WTC11 (cell line): ENCODE results near the gene NR3C2. TPM values are rescaled to one million over a fixed set of nuclear protein-coding genes. Genes with fewer than 3 reads are reported as not detected.

Experiments
- ATAC-seq: fragments of 200-7000 bp; cut with Tn5 transposase; 2 replicates; pipeline ENCODE4 v1.10.0; 2021; ENCODE audit warnings: mild to moderate bottlenecking, moderate library complexity
- CTCF ChIA-PET: fragments of 300-600 bp; sonication (Branson Sonifier 250); formaldehyde crosslinking; loops from one replicate; lab custom pipeline; 2021; ENCODE audit warnings: antibody characterized with exemption; lab: Charles Lee
- POLR2A ChIA-PET: fragments of 350-600 bp; sonication (Branson Sonifier 250); formaldehyde crosslinking; loops from one replicate; lab custom pipeline; 2021; ENCODE audit warnings: antibody characterized with exemption; lab: Charles Lee
- DNase-seq: peaks from one replicate; pipeline ENCODE4 v3.0.0; 2021; ENCODE audit warnings: low spot score
- H3K27ac Mint-ChIP-seq: 2 replicates; pipeline ENCODE4 v1.8.0; 2021; ENCODE audit warnings: mixed read lengths
- H3K27me3 Mint-ChIP-seq: 2 replicates; pipeline ENCODE4 v1.8.0; 2021; ENCODE audit warnings: low read depth, mild to moderate bottlenecking, moderate library complexity, mixed read lengths
- H3K36me3 Mint-ChIP-seq: 2 replicates; pipeline ENCODE4 v1.8.0; 2021; ENCODE audit warnings: mixed read lengths
- H3K4me1 Mint-ChIP-seq: 2 replicates; pipeline ENCODE4 v1.8.0; 2022; ENCODE audit warnings: mixed read lengths
- H3K4me3 Mint-ChIP-seq: 2 replicates; pipeline ENCODE4 v1.8.0; 2021; ENCODE audit warnings: mild to moderate bottlenecking, moderate library complexity, mixed read lengths
- H3K9me3 Mint-ChIP-seq: 2 replicates; pipeline ENCODE4 v1.8.0; 2021; ENCODE audit warnings: mixed read lengths
- AFF4 ChIP-seq: sonication (generic); formaldehyde crosslinking; IDR thresholded peaks from 2 replicates; pipeline ENCODE4 v1.8.1; 2023; ENCODE audit warnings: mild to moderate bottlenecking, missing genetic modification reagents, borderline replicate concordance
- ATF2 ChIP-seq: sonication (generic); formaldehyde crosslinking; IDR thresholded peaks from 2 replicates; pipeline ENCODE4 v1.8.1; 2022; ENCODE audit warnings: low read depth, missing genetic modification reagents, borderline replicate concordance
- CREM ChIP-seq: sonication (generic); formaldehyde crosslinking; IDR thresholded peaks from 2 replicates; pipeline ENCODE4 v1.8.1; 2022; ENCODE audit warnings: mild to moderate bottlenecking, missing genetic modification reagents, moderate library complexity
- CTCF ChIP-seq: fragments of 200-600 bp; IDR thresholded peaks from 2 replicates; pipeline ENCODE4 v1.8.0; 2022; ENCODE audit warnings: antibody characterized with exemption
- MYBL2 ChIP-seq: sonication (generic); formaldehyde crosslinking; IDR thresholded peaks from 2 replicates; pipeline ENCODE4 v1.8.1; 2023; ENCODE audit warnings: mild to moderate bottlenecking, moderate library complexity, missing genetic modification reagents
- NFE2L1 ChIP-seq: sonication (generic); formaldehyde crosslinking; IDR thresholded peaks from 2 replicates; pipeline ENCODE4 v1.8.1; 2023; ENCODE audit warnings: missing genetic modification reagents
- NFYB ChIP-seq: sonication (generic); formaldehyde crosslinking; conservative IDR thresholded peaks from 2 replicates; pipeline ENCODE4 v1.8.0; 2022; ENCODE audit warnings: low read depth, missing genetic modification reagents
- NR3C1 ChIP-seq: sonication (generic); formaldehyde crosslinking; conservative IDR thresholded peaks from 2 replicates; pipeline ENCODE4 v1.8.1; 2023; ENCODE audit warnings: low read depth, mild to moderate bottlenecking, missing genetic modification reagents
- OVOL2 ChIP-seq: fragments of 250-450 bp; sonication (Bioruptor Pico); IDR thresholded peaks from 2 replicates; pipeline ENCODE4 v1.9.0; 2021; ENCODE audit warnings: mild to moderate bottlenecking, borderline replicate concordance
- PRRX2 ChIP-seq: fragments of 250-450 bp; sonication (Bioruptor Pico); IDR thresholded peaks from 2 replicates; pipeline ENCODE4 v1.8.0; 2021; ENCODE audit warnings: mild to moderate bottlenecking
- SMAD3 ChIP-seq: sonication (generic); formaldehyde crosslinking; IDR thresholded peaks from 2 replicates; pipeline ENCODE4 v1.8.0; 2022; ENCODE audit warnings: missing genetic modification reagents, mild to moderate bottlenecking, borderline replicate concordance
- TP53 ChIP-seq: sonication (generic); formaldehyde crosslinking; IDR thresholded peaks from 2 replicates; pipeline ENCODE4 v1.8.1; 2023; ENCODE audit warnings: mild to moderate bottlenecking, missing genetic modification reagents
- USF2 ChIP-seq: sonication (generic); formaldehyde crosslinking; IDR thresholded peaks from 2 replicates; pipeline ENCODE4 v1.8.1; 2023; ENCODE audit warnings: mild to moderate bottlenecking, missing genetic modification reagents, moderate library complexity
- ZNF396 ChIP-seq: fragments of 250-450 bp; sonication (Bioruptor Pico); IDR thresholded peaks from 2 replicates; pipeline ENCODE4 v1.8.0; 2021; ENCODE audit warnings: mild to moderate bottlenecking, moderate library complexity, borderline replicate concordance
- ZNF423 ChIP-seq: fragments of 250-450 bp; sonication (Bioruptor Pico); IDR thresholded peaks from 2 replicates; pipeline ENCODE4 v2.1.2; 2022; ENCODE audit warnings: mild to moderate bottlenecking, moderate library complexity
- total RNA-seq: library from RNA; stranded (reverse); gene quantifications from 3 replicates; pipeline ENCODE4 v1.2.3, GENCODE V29; 2021
- TF ChIP-seq, protein P1 (sequence below): sonication (generic); formaldehyde crosslinking; IDR thresholded peaks from 2 replicates; pipeline ENCODE4 v1.8.0; 2022; ENCODE audit warnings: mild to moderate bottlenecking, missing genetic modification reagents
- TF ChIP-seq, protein P2 (sequence below): sonication (generic); formaldehyde crosslinking; IDR thresholded peaks from 2 replicates; pipeline ENCODE4 v1.8.1; 2023; ENCODE audit warnings: mild to moderate bottlenecking, missing genetic modification reagents
- TF ChIP-seq, protein P3 (sequence below): sonication (generic); formaldehyde crosslinking; IDR thresholded peaks from 2 replicates; pipeline ENCODE4 v1.8.1; 2023; ENCODE audit warnings: mild to moderate bottlenecking, missing genetic modification reagents, moderate library complexity
- TF ChIP-seq, protein P4 (sequence below): sonication (generic); formaldehyde crosslinking; IDR thresholded peaks from 2 replicates; pipeline ENCODE4 v1.8.1; 2022; ENCODE audit warnings: missing genetic modification reagents, borderline replicate concordance
- TF ChIP-seq, protein P5 (sequence below): sonication (generic); formaldehyde crosslinking; IDR thresholded peaks from 2 replicates; pipeline ENCODE4 v1.8.0; 2023; ENCODE audit warnings: missing genetic modification reagents

Gene NR3C2
- total RNA-seq, 1 experiment from 2014 or later, result 2.8 TPM

GRCh38 chr4:148126825-148127224, 315.4 kb downstream of the NR3C2 start:
- H3K36me3 Mint-ChIP-seq, result peaks cover 39% of the 10 kb centered on the region
- H3K27ac Mint-ChIP-seq, result no peak overlapping the region
- DNase-seq (no peak), ATAC-seq (no peak)
- no peak for TF ChIP-seq TP53
- no peak for TF ChIP-seq ATF2
- TF ChIP-seq USF2, result no peak
- no peak for TF ChIP-seq NFE2L1 (CRISPR knock-in tag)
- TF ChIP-seq ZNF423 (CRISPR knock-in tag), result no peak
- TF ChIP-seq SMAD3 (CRISPR knock-in tag), result no peak
- TF ChIP-seq AFF4 (CRISPR knock-in tag), result no peak
- TF ChIP-seq ZNF396 (CRISPR knock-in tag), result no peak
- TF ChIP-seq NFYB (CRISPR knock-in tag), result no peak
- no peak for TF ChIP-seq CREM (CRISPR knock-in tag)
- TF ChIP-seq OVOL2 (CRISPR knock-in tag), result no peak
- TF ChIP-seq, protein P1, sequence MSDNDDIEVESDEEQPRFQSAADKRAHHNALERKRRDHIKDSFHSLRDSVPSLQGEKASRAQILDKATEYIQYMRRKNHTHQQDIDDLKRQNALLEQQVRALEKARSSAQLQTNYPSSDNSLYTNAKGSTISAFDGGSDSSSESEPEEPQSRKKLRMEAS (CRISPR knock-in tag), result no peak
- TF ChIP-seq, protein P2, sequence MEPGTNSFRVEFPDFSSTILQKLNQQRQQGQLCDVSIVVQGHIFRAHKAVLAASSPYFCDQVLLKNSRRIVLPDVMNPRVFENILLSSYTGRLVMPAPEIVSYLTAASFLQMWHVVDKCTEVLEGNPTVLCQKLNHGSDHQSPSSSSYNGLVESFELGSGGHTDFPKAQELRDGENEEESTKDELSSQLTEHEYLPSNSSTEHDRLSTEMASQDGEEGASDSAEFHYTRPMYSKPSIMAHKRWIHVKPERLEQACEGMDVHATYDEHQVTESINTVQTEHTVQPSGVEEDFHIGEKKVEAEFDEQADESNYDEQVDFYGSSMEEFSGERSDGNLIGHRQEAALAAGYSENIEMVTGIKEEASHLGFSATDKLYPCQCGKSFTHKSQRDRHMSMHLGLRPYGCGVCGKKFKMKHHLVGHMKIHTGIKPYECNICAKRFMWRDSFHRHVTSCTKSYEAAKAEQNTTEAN (CRISPR knock-in tag), result no peak
- no peak for TF ChIP-seq PRRX2
- TF ChIP-seq MYBL2 (CRISPR knock-in tag), result no peak
- TF ChIP-seq CTCF, result no peak
- TF ChIP-seq, protein P3, sequence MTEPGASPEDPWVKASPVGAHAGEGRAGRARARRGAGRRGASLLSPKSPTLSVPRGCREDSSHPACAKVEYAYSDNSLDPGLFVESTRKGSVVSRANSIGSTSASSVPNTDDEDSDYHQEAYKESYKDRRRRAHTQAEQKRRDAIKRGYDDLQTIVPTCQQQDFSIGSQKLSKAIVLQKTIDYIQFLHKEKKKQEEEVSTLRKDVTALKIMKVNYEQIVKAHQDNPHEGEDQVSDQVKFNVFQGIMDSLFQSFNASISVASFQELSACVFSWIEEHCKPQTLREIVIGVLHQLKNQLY (CRISPR knock-in tag), result no peak
- no peak for TF ChIP-seq NR3C1
- TF ChIP-seq, protein P4, sequence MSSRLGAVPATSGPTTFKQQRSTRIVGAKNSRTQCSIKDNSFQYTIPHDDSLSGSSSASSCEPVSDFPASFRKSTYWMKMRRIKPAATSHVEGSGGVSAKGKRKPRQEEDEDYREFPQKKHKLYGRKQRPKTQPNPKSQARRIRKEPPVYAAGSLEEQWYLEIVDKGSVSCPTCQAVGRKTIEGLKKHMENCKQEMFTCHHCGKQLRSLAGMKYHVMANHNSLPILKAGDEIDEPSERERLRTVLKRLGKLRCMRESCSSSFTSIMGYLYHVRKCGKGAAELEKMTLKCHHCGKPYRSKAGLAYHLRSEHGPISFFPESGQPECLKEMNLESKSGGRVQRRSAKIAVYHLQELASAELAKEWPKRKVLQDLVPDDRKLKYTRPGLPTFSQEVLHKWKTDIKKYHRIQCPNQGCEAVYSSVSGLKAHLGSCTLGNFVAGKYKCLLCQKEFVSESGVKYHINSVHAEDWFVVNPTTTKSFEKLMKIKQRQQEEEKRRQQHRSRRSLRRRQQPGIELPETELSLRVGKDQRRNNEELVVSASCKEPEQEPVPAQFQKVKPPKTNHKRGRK (CRISPR knock-in tag), result no peak
- TF ChIP-seq, protein P5, sequence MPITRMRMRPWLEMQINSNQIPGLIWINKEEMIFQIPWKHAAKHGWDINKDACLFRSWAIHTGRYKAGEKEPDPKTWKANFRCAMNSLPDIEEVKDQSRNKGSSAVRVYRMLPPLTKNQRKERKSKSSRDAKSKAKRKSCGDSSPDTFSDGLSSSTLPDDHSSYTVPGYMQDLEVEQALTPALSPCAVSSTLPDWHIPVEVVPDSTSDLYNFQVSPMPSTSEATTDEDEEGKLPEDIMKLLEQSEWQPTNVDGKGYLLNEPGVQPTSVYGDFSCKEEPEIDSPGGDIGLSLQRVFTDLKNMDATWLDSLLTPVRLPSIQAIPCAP (CRISPR knock-in tag), result no peak
- H3K4me3 Mint-ChIP-seq, result no peak overlapping the region
- CTCF ChIA-PET, result no interaction called here
- no peaks in the 10 kb centered on the region; the same call in 1 of the 2 replicates for H3K4me1 Mint-ChIP-seq
- H3K9me3 Mint-ChIP-seq, result peaks cover 51% of the 10 kb centered on the region
- H3K27me3 Mint-ChIP-seq, result peaks cover 4% of the 10 kb centered on the region; the same call in 1 of the 2 replicates
- POLR2A ChIA-PET, result no interaction called here
